K562 (cell line): ENCODE results near the gene HS3ST2. TPM values are rescaled to one million over a fixed set of nuclear protein-coding genes. Genes with fewer than 3 reads are reported as not detected.

Experiments
- ATAC-seq: fragments of 200-7000 bp; cut with Tn5 transposase; 3 replicates; pipeline ENCODE4 v1.9.1; 2020; ENCODE audit warnings: moderate library complexity
- BruUV-seq: library from RNA; stranded (reverse); fragments of 400-500 nt; replicated peaks from 2 replicates; lab custom pipeline; 2021; lab: Mats Ljungman, UMichigan
- CTCF ChIA-PET: fragments of 300-600 bp; formaldehyde crosslinking; extraction: SDS; loops from one replicate; lab custom pipeline; 2021; ENCODE audit warnings: low intra/inter-chr PET ratio; lab: Yijun Ruan, JAX
- POLR2A ChIA-PET: fragments of 300-600, 350-650 bp; sonication (Branson Sonifier 250); formaldehyde crosslinking; extraction: SDS; loops from one replicate; lab custom pipeline; 2021; ENCODE audit warnings: antibody characterized with exemption, inconsistent platforms; lab: Yijun Ruan, JAX
- DNase-seq, 4 experiments: peaks; one replicate each; pipeline versions ENCODE4 v3.0.0 to v3.0.0-alpha.2; 2011 to 2018; ENCODE audit warnings: low spot score in 3 of 4, mixed read lengths in 3 of 4; ENCODE audit errors: extremely low read depth in 1 of 4
- FAIRE-seq: peaks from 2 replicates; lab custom pipeline; 2011; peaks lifted over from hg19 to GRCh38; lab: Jason Lieb, UNC
- H2AFZ ChIP-seq: 2 replicates; pipeline ENCODE4 v1.6.0; 2011; ENCODE audit warnings: low read depth, low read length, control low read depth, inconsistent platforms
- H3K27ac ChIP-seq: fragments of 200-600 bp; 3 replicates; pipeline ENCODE4 v1.8.0; 2011; ENCODE audit warnings: low read depth, mild to moderate bottlenecking, control low read depth, inconsistent platforms, low read length, moderate library complexity, mixed read lengths; ENCODE audit errors: extremely low read depth
- H3K27me3 ChIP-seq, 2 experiments: fragments of 300-600 bp in 1 of 2; 2 replicates in 1 of 2; 3 replicates in 1 of 2; pipeline versions ENCODE4 v1.6.0 to v1.8.0; 2011; ENCODE audit warnings: inconsistent platforms in 2 of 2, low read length in 2 of 2, mild to moderate bottlenecking in 1 of 2, mixed read lengths in 1 of 2, moderate library complexity in 1 of 2; ENCODE audit not compliant: control insufficient read depth in 2 of 2, insufficient read depth in 2 of 2
- H3K36me3 ChIP-seq: fragments of 300-600 bp; 3 replicates; pipeline ENCODE4 v1.8.0; 2011; ENCODE audit warnings: mild to moderate bottlenecking, low read length, inconsistent platforms; ENCODE audit not compliant: control insufficient read depth, insufficient read depth
- H3K4me1 ChIP-seq, 2 experiments: fragments of 200-600 bp in 1 of 2; replicated peaks in 1 of 2; 2 replicates in 1 of 2; 3 replicates in 1 of 2; pipeline versions ENCODE4 v1.5.1 to v1.8.0; 2011; ENCODE audit warnings: inconsistent platforms in 2 of 2, low read length in 2 of 2, mild to moderate bottlenecking in 1 of 2, mixed read lengths in 1 of 2, moderate library complexity in 1 of 2; ENCODE audit not compliant: control insufficient read depth in 2 of 2, insufficient read depth in 2 of 2
- H3K4me2 ChIP-seq: 2 replicates; pipeline ENCODE4 v1.6.1; 2011; ENCODE audit warnings: low read length, control low read depth, inconsistent platforms, mixed read lengths; ENCODE audit not compliant: insufficient read depth
- H3K4me3 ChIP-seq: fragments of 200-600 bp; sonication (generic), shearing (Covaris generic); 2 replicates; pipeline ENCODE4 v1.5.1; 2016; ENCODE audit warnings: control low read depth, inconsistent platforms
- H3K79me2 ChIP-seq: fragments of 200-600 bp; 3 replicates; pipeline ENCODE4 v1.8.0; 2011; ENCODE audit warnings: low read length, inconsistent platforms; ENCODE audit not compliant: control insufficient read depth, insufficient read depth
- H3K9ac ChIP-seq, 2 experiments: 2 replicates each; pipeline versions ENCODE4 v1.6.0 to v1.6.1; 2011; ENCODE audit warnings: low read depth in 2 of 2, low read length in 2 of 2, control low read depth in 1 of 2, inconsistent platforms in 1 of 2, mild to moderate bottlenecking in 1 of 2, mixed read lengths in 1 of 2; ENCODE audit not compliant: insufficient read depth in 1 of 2
- H3K9me1 ChIP-seq: one replicate; pipeline ENCODE4 v1.6.0; 2011; ENCODE audit warnings: inconsistent platforms, mild to moderate bottlenecking, low read length, moderate library complexity; ENCODE audit not compliant: control insufficient read depth, insufficient read depth
- H3K9me3 ChIP-seq: replicated peaks from 2 replicates; pipeline ENCODE4 v1.5.1; 2011; ENCODE audit warnings: low read depth, low read length, inconsistent platforms; ENCODE audit not compliant: control insufficient read depth, insufficient read depth
- H4K20me1 ChIP-seq: replicated peaks from 2 replicates; pipeline ENCODE4 v1.6.1; 2011; ENCODE audit warnings: low read length, inconsistent platforms, mixed read lengths; ENCODE audit not compliant: control insufficient read depth, insufficient read depth
- ATF7 ChIP-seq: fragments of 450-650 bp; IDR thresholded peaks from 2 replicates; pipeline ENCODE4 v1.7.1; 2014; ENCODE audit warnings: mild to moderate bottlenecking, moderate library complexity
- BHLHE40 ChIP-seq: IDR thresholded peaks from 2 replicates; pipeline ENCODE4 v1.6.1; 2011; ENCODE audit warnings: low read length, improper control_type of control experiment
- CXXC5 ChIP-seq: fragments of 250-450 bp; sonication (Bioruptor Pico); IDR thresholded peaks from 2 replicates; pipeline ENCODE4 v1.8.0; 2022; ENCODE audit warnings: inconsistent platforms, mild to moderate bottlenecking, moderate library complexity
- DIDO1 ChIP-seq: fragments of 450-650 bp; IDR thresholded peaks from 2 replicates; pipeline ENCODE4 v1.6.1; 2016; ENCODE audit warnings: low read depth, missing biosample characterization, missing genetic modification characterization
- SIN3A ChIP-seq, 2 experiments: fragments of 150-350 bp in 1 of 2; IDR thresholded peaks; 2 replicates each; pipeline ENCODE4 v1.6.1; 2011 to 2016; ENCODE audit warnings: borderline replicate concordance in 2 of 2, low read depth in 2 of 2, low read length in 2 of 2, mild to moderate bottlenecking in 2 of 2, moderate library complexity in 2 of 2; ENCODE audit not compliant: control insufficient read depth in 1 of 2
- SIN3B ChIP-seq: fragments of 450-650 bp; IDR thresholded peaks from 2 replicates; pipeline ENCODE4 v1.6.1; 2017; ENCODE audit warnings: low read depth, mild to moderate bottlenecking, moderate library complexity
- ZNF445 ChIP-seq: fragments of 250-450 bp; sonication (Bioruptor Pico); IDR thresholded peaks from 2 replicates; pipeline ENCODE4 v1.4.0; 2020; ENCODE audit warnings: low read depth, mild to moderate bottlenecking, moderate library complexity
- WGBS: fragments of 100-300 bp; shearing (Covaris generic); methylation state at CpG from one replicate; pipeline ENCODE4 v1.1.6; 2016; ENCODE audit warnings: low coverage, mixed read lengths; ENCODE audit not compliant: insufficient coverage; ENCODE audit errors: missing lambda C conversion rate; 5-methylcytosine and 5-hydroxymethylcytosine counted together
- in situ Hi-C: fragments of 300-500 bp; cut with MboI; formaldehyde crosslinking; loops from 4 replicates; pipeline ENCODE4 v1.15.0; 2018; ENCODE audit warnings: inconsistent platforms, mixed read lengths
- intact Hi-C: fragments of 100-400 bp; cut with micrococcal nuclease; formaldehyde crosslinking; loops from 2 replicates; pipeline ENCODE4 v1.14.2; 2022
- polyA plus RNA-seq, 8 experiments: library from polyadenylated mRNA; depleted of rRNA in 4 of 8; stranded (reverse) in 5 of 8; unstranded in 3 of 8; fragments of >200 nt; fragmentation: Nextera tagmentation in 2 of 8; fragmentation: Illumina TruSeq in 1 of 8; extraction: Ambion mirVana in 2 of 8; extraction: Trizol in 1 of 8; gene quantifications; 2 replicates each; pipeline versions ENCODE4 v1.2.1 to v1.2.3, GENCODE V29; 2011 to 2014; ENCODE audit warnings: inconsistent platforms in 1 of 8, missing spikeins in 1 of 8
- total RNA-seq, 7 experiments: library from RNA; depleted of rRNA in 6 of 7; stranded (reverse); fragments of >200 nt in 6 of 7; fragmentation: Illumina TruSeq in 2 of 7; extraction: Trizol in 2 of 7; gene quantifications; 2 replicates each; pipeline versions ENCODE4 v1.2.1 to v1.2.3, GENCODE V29; 2011 to 2021; ENCODE audit warnings: low replicate concordance in 1 of 7
- TF ChIP-seq, protein P1 (sequence below): fragments of 450-650 bp; formaldehyde crosslinking; IDR thresholded peaks from 2 replicates; pipeline ENCODE4 v1.4.0; 2020; ENCODE audit warnings: mild to moderate bottlenecking, moderate library complexity
- TF ChIP-seq, protein P2 (sequence below): sonication (generic); formaldehyde crosslinking; IDR thresholded peaks from 2 replicates; pipeline ENCODE4 v1.8.0; 2022; ENCODE audit warnings: mild to moderate bottlenecking, low read depth, missing genetic modification reagents
- TF ChIP-seq, protein P3 (sequence below): fragments of 450-650 bp; IDR thresholded peaks from 2 replicates; pipeline ENCODE4 v1.6.1; 2016; ENCODE audit warnings: missing biosample characterization, missing genetic modification characterization

Gene HS3ST2
- total and polyA plus RNA-seq, 9 of the 15 experiments (the other 6 are each of a cell fraction or from before 2014, with no cell fraction given): not detected

DNA sequence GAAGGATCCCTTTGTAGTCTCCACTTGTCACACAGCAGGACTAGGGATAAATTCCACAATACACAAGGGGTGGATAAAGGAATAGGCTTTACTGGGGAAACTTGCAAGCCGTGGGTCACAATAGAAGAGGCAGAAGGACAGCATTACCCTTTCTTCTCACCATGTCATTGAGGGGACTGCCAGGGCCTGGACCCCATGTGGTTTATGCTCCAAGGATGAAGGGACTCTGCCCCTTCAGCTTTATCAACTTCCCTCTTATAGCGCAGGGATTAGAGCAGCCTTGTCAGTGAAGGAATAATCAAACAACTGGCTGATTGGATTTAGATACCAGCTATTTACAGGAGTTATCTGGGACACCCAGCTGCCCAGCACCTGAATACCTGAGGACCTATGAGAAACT lies 89.8 kb downstream of the HS3ST2 start:
- Histone ChIP-seq H3K27ac (no peak overlapping the region), H2AFZ (no peak overlapping the region), H3K9me1 (no peaks in the 10 kb centered on the region), H3K9ac (no peak overlapping the region), H3K4me3 (no peak overlapping the region), H3K4me1 (no peaks in the 10 kb centered on the region), H3K36me3 (no peaks in the 10 kb centered on the region), H3K27me3 (no peaks in the 10 kb centered on the region; a peak in 1 of 5 replicates), H3K4me2 (no peak overlapping the region), H4K20me1 (no peaks in the 10 kb centered on the region), H3K79me2 (no peaks in the 10 kb centered on the region), H3K9me3 (no peaks in the 10 kb centered on the region)
- in situ Hi-C loops (no loop called here), intact Hi-C loops (no loop called here)
- FAIRE-seq (no peak), ATAC-seq (no peak), DNase-seq (no peak)
- TF ChIP-seq ZNF445 (CRISPR knock-in tag) (no peak), SIN3B (no peak), ATF7 (no peak), SIN3A (IDR thresholded peaks at IDR 0.05; ENCODE audit: borderline replicate concordance in 2 of 2, control insufficient read depth in 1 of 2, low read depth in 2 of 2, low read length in 2 of 2) (no peak), DIDO1 (tag) (no peak), CXXC5 (CRISPR knock-in tag) (no peak), BHLHE40 (no peak)
- TF ChIP-seq, protein P1, sequence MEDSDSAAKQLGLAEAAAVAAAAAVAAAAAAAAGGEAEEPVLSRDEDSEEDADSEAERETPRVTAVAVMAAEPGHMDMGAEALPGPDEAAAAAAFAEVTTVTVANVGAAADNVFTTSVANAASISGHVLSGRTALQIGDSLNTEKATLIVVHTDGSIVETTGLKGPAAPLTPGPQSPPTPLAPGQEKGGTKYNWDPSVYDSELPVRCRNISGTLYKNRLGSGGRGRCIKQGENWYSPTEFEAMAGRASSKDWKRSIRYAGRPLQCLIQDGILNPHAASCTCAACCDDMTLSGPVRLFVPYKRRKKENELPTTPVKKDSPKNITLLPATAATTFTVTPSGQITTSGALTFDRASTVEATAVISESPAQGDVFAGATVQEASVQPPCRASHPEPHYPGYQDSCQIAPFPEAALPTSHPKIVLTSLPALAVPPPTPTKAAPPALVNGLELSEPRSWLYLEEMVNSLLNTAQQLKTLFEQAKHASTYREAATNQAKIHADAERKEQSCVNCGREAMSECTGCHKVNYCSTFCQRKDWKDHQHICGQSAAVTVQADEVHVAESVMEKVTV (CRISPR knock-in tag): no peak
- TF ChIP-seq, protein P2, sequence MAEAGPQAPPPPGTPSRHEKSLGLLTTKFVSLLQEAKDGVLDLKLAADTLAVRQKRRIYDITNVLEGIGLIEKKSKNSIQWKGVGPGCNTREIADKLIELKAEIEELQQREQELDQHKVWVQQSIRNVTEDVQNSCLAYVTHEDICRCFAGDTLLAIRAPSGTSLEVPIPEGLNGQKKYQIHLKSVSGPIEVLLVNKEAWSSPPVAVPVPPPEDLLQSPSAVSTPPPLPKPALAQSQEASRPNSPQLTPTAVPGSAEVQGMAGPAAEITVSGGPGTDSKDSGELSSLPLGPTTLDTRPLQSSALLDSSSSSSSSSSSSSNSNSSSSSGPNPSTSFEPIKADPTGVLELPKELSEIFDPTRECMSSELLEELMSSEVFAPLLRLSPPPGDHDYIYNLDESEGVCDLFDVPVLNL: no peak
- TF ChIP-seq, protein P3, sequence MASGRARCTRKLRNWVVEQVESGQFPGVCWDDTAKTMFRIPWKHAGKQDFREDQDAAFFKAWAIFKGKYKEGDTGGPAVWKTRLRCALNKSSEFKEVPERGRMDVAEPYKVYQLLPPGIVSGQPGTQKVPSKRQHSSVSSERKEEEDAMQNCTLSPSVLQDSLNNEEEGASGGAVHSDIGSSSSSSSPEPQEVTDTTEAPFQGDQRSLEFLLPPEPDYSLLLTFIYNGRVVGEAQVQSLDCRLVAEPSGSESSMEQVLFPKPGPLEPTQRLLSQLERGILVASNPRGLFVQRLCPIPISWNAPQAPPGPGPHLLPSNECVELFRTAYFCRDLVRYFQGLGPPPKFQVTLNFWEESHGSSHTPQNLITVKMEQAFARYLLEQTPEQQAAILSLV: no peak
- 0% methylated on average over 2 of the region's 2 CpGs for WGBS
- ChIA-PET POLR2A (interaction anchor here (0.7 to 1.1 kb wide), 3 partner anchors 10 to 18 kb away, joined by 3 to 4 read pairs (median 3); no protein-coding TSS in a partner anchor), CTCF (no interaction called here)
- no TSS peak for BruUV-seq
